ENCODE results near the gene MRPL36.

GRCh38 chr5:1751026-1751863 lies 48.4 kb downstream of the MRPL36 start:
- TF ChIP-seq TAF1 (IDR thresholded peaks at IDR 0.05; ENCODE audit: borderline replicate concordance, low read depth, low read length) = no peak
- TF ChIP-seq POLR2A (IDR thresholded peaks at IDR 0.05; ENCODE audit: low read depth, low read length) = no peak

All from GM12892 (cell line).